Astrocyte of the spinal cord (primary cell): ENCODE measurements around the gene ACSL1.
A peak's percentile ranks its signal among the peaks of the same experiment; 100 is the strongest.
"Not testable (repeated sequence)": the region's sequence is repeated elsewhere in the genome, so short reads cannot be mapped to it uniquely, and the experiment has no call there.

ENCODE experiments used
- DNase-seq: peaks from one replicate; pipeline ENCODE4 v3.0.0; 2011; ENCODE audit warnings: low read depth, low spot score
- H3K4me3 ChIP-seq: 2 replicates; pipeline ENCODE4 v1.5.1; 2011; ENCODE audit warnings: low read depth, mild to moderate bottlenecking, low read length, moderate library complexity
- in situ Hi-C: cut with HindIII; loops from 2 replicates; pipeline ENCODE4 v1.10.0; 2017; ENCODE audit warnings: low sequenced_read_pairs
- TF ChIP-seq, protein P1 (sequence below): IDR thresholded peaks from 2 replicates; pipeline ENCODE4 v1.5.1; 2012; ENCODE audit warnings: low read depth, mild to moderate bottlenecking, low read length, inconsistent platforms

ACSL1 gene

DNA sequence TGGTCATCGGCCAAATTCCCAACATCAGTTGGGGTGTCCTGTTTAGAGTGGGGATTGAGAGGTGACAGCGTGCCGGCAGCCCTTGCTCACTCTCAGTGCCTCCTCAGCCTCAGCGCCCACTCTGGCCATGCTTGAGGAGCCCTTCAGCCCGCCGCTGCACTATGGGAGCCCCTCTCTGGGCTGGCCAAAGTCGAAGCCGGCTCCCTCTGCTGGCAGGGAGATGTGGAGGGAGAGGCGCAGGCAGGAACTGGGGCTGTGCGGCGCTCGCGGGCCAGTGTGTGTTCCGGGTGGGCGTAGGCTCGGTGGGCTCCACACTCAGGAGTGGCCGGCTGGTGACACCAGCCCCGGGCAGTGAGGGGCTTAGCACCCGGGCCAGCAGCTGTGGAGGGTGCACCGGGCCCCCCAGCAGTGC lies 84.8 kb downstream of the ACSL1 start:
- H3K4me3 ChIP-seq, result no peak overlapping the region
- TF ChIP-seq, protein P1, sequence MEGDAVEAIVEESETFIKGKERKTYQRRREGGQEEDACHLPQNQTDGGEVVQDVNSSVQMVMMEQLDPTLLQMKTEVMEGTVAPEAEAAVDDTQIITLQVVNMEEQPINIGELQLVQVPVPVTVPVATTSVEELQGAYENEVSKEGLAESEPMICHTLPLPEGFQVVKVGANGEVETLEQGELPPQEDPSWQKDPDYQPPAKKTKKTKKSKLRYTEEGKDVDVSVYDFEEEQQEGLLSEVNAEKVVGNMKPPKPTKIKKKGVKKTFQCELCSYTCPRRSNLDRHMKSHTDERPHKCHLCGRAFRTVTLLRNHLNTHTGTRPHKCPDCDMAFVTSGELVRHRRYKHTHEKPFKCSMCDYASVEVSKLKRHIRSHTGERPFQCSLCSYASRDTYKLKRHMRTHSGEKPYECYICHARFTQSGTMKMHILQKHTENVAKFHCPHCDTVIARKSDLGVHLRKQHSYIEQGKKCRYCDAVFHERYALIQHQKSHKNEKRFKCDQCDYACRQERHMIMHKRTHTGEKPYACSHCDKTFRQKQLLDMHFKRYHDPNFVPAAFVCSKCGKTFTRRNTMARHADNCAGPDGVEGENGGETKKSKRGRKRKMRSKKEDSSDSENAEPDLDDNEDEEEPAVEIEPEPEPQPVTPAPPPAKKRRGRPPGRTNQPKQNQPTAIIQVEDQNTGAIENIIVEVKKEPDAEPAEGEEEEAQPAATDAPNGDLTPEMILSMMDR, result no peak
- DNase-seq, result no peak
- in situ Hi-C loops, result no loop called here

DNA sequence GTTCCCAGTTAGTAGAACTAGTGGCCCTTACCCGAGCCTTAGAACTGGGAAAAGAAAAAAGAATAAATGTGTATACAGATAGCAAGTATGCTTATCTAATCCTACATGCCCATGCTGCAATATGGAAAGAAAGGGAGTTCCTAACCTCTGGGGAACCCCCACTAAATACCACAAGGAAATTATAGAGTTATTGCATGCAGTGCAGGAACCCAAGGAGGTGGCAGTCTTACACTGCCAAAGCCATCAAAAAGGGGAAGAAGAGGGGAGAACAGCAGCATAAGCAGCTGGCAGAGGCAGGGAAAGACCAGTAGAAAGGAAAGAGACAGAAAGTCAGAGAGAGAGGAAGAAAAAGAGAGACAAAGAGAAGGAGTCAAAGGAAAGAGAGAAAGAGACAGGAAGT lies 86.2 kb downstream of the ACSL1 start:
- in situ Hi-C loops, H3K4me3 ChIP-seq, DNase-seq: not testable (repeated sequence)

DNA sequence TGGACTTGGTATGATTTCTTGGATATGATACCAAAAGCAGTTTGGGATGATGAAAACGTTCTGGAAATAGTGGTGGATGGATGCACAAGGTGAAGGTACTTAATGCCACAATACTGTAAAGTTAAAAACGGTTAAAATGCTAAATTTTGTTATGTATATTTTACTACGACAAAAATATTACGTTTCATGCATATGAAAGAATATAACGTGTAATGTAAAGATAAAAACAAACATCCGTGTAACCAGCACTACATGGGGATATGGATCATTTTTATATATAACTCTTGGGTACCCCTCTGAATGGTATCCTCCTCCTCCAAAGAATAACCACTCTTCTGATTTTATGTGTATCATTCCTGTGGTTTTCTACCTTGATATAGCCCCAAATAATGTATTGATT lies 91.0 kb downstream of the ACSL1 start:
- DNase-seq, result no peak
- in situ Hi-C loops, result no loop called here
- peak overlapping the region; percentile 93 for H3K4me3 ChIP-seq
- TF ChIP-seq, protein P1, result no peak

DNA sequence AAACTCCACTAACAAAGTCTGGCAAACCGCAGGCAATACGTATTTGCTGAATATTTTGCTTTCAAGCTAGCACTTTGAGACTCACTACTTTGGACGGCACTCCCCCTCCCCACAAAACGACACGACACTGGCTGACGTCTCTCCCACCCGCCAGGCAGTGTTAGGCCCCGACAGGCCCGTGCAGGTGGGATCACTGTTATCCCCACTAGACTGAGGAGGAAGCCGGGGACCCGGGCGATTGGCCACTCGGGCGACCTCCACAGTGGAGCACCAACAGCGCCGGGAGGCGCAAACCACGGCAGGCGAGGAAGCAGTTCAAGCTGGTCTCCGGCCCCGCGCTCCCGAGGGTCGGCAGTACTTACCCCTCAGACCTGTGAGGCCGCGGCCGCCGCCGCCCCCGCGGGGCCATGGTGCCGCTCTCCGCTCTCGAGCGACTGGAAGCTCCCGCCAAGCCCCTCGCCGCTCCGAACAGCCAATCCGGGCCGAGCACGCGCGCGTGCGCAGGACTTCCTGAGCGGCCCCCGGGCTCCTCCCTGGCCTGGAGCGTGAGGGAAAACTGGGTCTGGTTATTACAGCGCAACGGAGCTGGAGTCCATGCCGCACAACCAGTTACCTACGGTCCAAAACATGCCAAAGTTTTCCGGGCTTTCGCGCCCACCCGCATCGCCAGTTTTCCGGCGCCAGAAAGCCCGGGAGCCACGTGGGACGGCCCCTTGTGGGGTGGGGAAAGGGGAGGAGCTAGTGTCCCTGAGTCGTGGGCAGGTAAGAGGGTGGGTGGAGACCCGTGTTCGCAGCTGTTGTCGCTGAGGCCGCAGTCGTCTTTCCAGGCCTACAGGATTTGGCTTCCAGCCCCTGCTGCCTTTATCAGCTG lies 91.9 kb downstream of the ACSL1 start, which contains the start of gene CENPU:
Gene CENPU (minus strand): TSS at position 443 of the 871 bp plus-strand sequence. CDS start 34 bp downstream, at position 409.
- peak; percentile 99 for DNase-seq
- TF ChIP-seq, protein P1, result no peak
- peak within 1 kb of the TSS; percentile 93 for H3K4me3 ChIP-seq
- in situ Hi-C loops, result no loop called here

DNA sequence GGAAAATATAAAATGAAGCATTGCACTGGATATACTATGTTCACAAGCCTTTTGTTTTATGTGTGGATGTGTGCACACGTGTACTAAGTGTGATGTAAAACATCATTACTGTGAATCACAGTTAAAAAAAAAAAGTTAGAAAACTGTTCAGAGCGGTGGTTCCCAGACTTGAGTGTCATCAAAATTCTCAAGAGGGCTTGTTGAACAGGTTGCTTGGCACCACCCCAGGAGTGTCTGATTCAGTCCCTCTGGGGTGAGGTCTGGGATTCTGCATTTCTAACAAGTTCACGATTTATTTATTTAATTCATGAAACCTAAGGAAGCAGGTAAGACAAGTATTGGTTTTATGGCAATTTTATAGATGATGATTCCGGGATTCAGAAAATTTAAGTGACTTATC lies 93.6 kb downstream of the ACSL1 start:
- in situ Hi-C loops, result no loop called here
- no peak overlapping the region for H3K4me3 ChIP-seq
- no peak for DNase-seq
- TF ChIP-seq, protein P1, result no peak

DNA sequence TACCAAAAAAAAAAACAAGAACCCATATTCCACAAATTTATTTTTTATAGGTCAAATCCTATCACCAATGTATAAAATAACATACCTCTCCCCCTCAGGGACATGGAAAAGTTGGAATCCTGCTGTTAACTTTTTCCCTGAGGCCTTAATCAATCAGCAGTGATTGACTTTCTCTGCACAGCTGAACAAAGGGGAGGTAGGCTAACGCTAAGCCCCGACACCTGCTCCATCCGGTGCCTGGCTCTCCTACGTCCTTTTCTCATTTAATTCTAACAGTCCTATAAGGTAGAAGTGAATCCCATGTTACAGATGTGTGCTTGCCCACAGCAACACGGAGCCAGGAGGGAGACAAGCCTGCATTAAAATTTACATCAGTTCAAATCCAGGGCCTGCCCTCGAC lies 94.7 kb downstream of the ACSL1 start:
- no peak for DNase-seq
- H3K4me3 ChIP-seq, result no peak overlapping the region
- TF ChIP-seq, protein P1, result no peak
- in situ Hi-C loops, result no loop called here

DNA sequence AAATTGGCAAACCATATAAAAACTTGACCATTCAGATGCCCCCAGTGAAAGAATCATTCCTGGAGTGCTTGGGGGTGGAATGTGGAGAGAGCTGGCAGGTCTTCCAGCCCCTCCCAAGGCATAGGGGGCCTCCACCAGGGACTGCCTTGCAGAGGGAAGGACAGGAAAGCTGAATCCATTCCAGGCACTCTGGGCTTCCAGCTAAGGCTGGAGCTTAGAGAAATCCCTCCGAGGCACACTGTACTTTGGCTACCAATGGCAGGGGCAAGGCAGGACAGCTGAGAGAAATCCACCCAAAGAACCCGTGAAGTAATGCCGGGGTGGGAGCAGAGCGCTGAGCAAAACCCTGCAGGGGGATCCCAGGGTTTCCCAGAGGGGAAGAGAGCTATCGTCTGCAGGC lies 95.8 kb downstream of the ACSL1 start:
- H3K4me3 ChIP-seq, result no peak overlapping the region
- no peak for DNase-seq
- TF ChIP-seq, protein P1, result no peak
- in situ Hi-C loops, result no loop called here
